WTC11 (cell line): ENCODE measurements around the gene CREB1. TPM values are rescaled to one million over a fixed set of nuclear protein-coding genes. Genes with fewer than 3 reads are reported as not detected.
A peak's percentile ranks its signal among the peaks of the same experiment; 100 is the strongest.

Source experiments
- ATAC-seq: fragments of 200-7000 bp; cut with Tn5 transposase; 2 replicates; pipeline ENCODE4 v1.10.0; 2021; ENCODE audit warnings: mild to moderate bottlenecking, moderate library complexity
- CTCF ChIA-PET: fragments of 300-600 bp; sonication (Branson Sonifier 250); formaldehyde crosslinking; loops from one replicate; lab custom pipeline; 2021; ENCODE audit warnings: antibody characterized with exemption; lab: Charles Lee
- POLR2A ChIA-PET: fragments of 350-600 bp; sonication (Branson Sonifier 250); formaldehyde crosslinking; loops from one replicate; lab custom pipeline; 2021; ENCODE audit warnings: antibody characterized with exemption; lab: Charles Lee
- DNase-seq: peaks from one replicate; pipeline ENCODE4 v3.0.0; 2021; ENCODE audit warnings: low spot score
- H3K27ac Mint-ChIP-seq: 2 replicates; pipeline ENCODE4 v1.8.0; 2021; ENCODE audit warnings: mixed read lengths
- H3K27me3 Mint-ChIP-seq: 2 replicates; pipeline ENCODE4 v1.8.0; 2021; ENCODE audit warnings: low read depth, mild to moderate bottlenecking, moderate library complexity, mixed read lengths
- H3K36me3 Mint-ChIP-seq: 2 replicates; pipeline ENCODE4 v1.8.0; 2021; ENCODE audit warnings: mixed read lengths
- H3K4me1 Mint-ChIP-seq: 2 replicates; pipeline ENCODE4 v1.8.0; 2022; ENCODE audit warnings: mixed read lengths
- H3K4me3 Mint-ChIP-seq: 2 replicates; pipeline ENCODE4 v1.8.0; 2021; ENCODE audit warnings: mild to moderate bottlenecking, moderate library complexity, mixed read lengths
- H3K9me3 Mint-ChIP-seq: 2 replicates; pipeline ENCODE4 v1.8.0; 2021; ENCODE audit warnings: mixed read lengths
- CREM ChIP-seq: sonication (generic); formaldehyde crosslinking; IDR thresholded peaks from 2 replicates; pipeline ENCODE4 v1.8.1; 2022; ENCODE audit warnings: mild to moderate bottlenecking, missing genetic modification reagents, moderate library complexity
- FOXP1 ChIP-seq: sonication (generic); formaldehyde crosslinking; IDR thresholded peaks from 2 replicates; pipeline ENCODE4 v1.8.0; 2022; ENCODE audit warnings: missing genetic modification reagents, mild to moderate bottlenecking, moderate library complexity, borderline replicate concordance
- GTF2I ChIP-seq: fragments of 250-450 bp; sonication (Bioruptor Pico); conservative IDR thresholded peaks from 2 replicates; pipeline ENCODE4 v1.4.0; 2021; ENCODE audit warnings: mild to moderate bottlenecking
- HMGA2 ChIP-seq: fragments of 250-450 bp; sonication (Bioruptor Pico); IDR thresholded peaks from 2 replicates; pipeline ENCODE4 v1.4.0; 2021; ENCODE audit warnings: mild to moderate bottlenecking, moderate library complexity
- IRF2 ChIP-seq: sonication (generic); formaldehyde crosslinking; IDR thresholded peaks from 2 replicates; pipeline ENCODE4 v1.8.0; 2022; ENCODE audit warnings: low read depth, missing genetic modification reagents, borderline replicate concordance
- KAT7 ChIP-seq: sonication (generic); formaldehyde crosslinking; IDR thresholded peaks from 2 replicates; pipeline ENCODE4 v1.8.1; 2023; ENCODE audit warnings: missing genetic modification reagents, mild to moderate bottlenecking, borderline replicate concordance
- NFATC4 ChIP-seq: fragments of 250-450 bp; sonication (Bioruptor Pico); IDR thresholded peaks from 2 replicates; pipeline ENCODE4 v1.9.0; 2021; ENCODE audit warnings: mild to moderate bottlenecking
- NR2C2 ChIP-seq: sonication (generic); formaldehyde crosslinking; IDR thresholded peaks from 2 replicates; pipeline ENCODE4 v1.8.0; 2022; ENCODE audit warnings: mild to moderate bottlenecking, missing genetic modification reagents
- SMAD4 ChIP-seq: sonication (generic); formaldehyde crosslinking; IDR thresholded peaks from 2 replicates; pipeline ENCODE4 v1.8.0; 2022; ENCODE audit warnings: mild to moderate bottlenecking, missing genetic modification reagents
- SOX15 ChIP-seq: fragments of 250-450 bp; sonication (Bioruptor Pico); IDR thresholded peaks from 2 replicates; pipeline ENCODE4 v1.9.0; 2021; ENCODE audit warnings: mild to moderate bottlenecking
- TEAD4 ChIP-seq: sonication (generic); formaldehyde crosslinking; IDR thresholded peaks from 2 replicates; pipeline ENCODE4 v1.8.0; 2022; ENCODE audit warnings: mild to moderate bottlenecking, missing genetic modification reagents
- ZBTB21 ChIP-seq: sonication (generic); formaldehyde crosslinking; IDR thresholded peaks from 2 replicates; pipeline ENCODE4 v1.8.1; 2023; ENCODE audit warnings: mild to moderate bottlenecking, missing genetic modification reagents, borderline replicate concordance
- ZNF317 ChIP-seq: sonication (generic); formaldehyde crosslinking; IDR thresholded peaks from 2 replicates; pipeline ENCODE4 v1.8.1; 2023; ENCODE audit warnings: low read depth, mild to moderate bottlenecking, moderate library complexity, missing genetic modification reagents, borderline replicate concordance
- ZNF423 ChIP-seq: fragments of 250-450 bp; sonication (Bioruptor Pico); IDR thresholded peaks from 2 replicates; pipeline ENCODE4 v2.1.2; 2022; ENCODE audit warnings: mild to moderate bottlenecking, moderate library complexity
- ZNF671 ChIP-seq: fragments of 250-450 bp; sonication (Bioruptor Pico); IDR thresholded peaks from 2 replicates; pipeline ENCODE4 v1.8.0; 2021; ENCODE audit warnings: mild to moderate bottlenecking
- total RNA-seq: library from RNA; stranded (reverse); gene quantifications from 3 replicates; pipeline ENCODE4 v1.2.3, GENCODE V29; 2021
- TF ChIP-seq, protein P1 (sequence below): fragments of 250-450 bp; sonication (Bioruptor Pico); IDR thresholded peaks from 2 replicates; pipeline ENCODE4 v1.9.0; 2021; ENCODE audit warnings: mild to moderate bottlenecking
- TF ChIP-seq, protein P2 (sequence below): fragments of 250-450 bp; sonication (Bioruptor Pico); IDR thresholded peaks from 2 replicates; pipeline ENCODE4 v1.8.0; 2021; ENCODE audit warnings: mild to moderate bottlenecking
- TF ChIP-seq, protein P3 (sequence below): sonication (generic); formaldehyde crosslinking; IDR thresholded peaks from 2 replicates; pipeline ENCODE4 v1.8.0; 2023; ENCODE audit warnings: mild to moderate bottlenecking, missing genetic modification reagents
- TF ChIP-seq, protein P4 (sequence below): sonication (generic); formaldehyde crosslinking; IDR thresholded peaks from 2 replicates; pipeline ENCODE4 v1.8.0; 2022; ENCODE audit warnings: mild to moderate bottlenecking, missing genetic modification reagents
- TF ChIP-seq, protein P5 (sequence below): sonication (generic); formaldehyde crosslinking; IDR thresholded peaks from 2 replicates; pipeline ENCODE4 v1.8.1; 2023; ENCODE audit warnings: mild to moderate bottlenecking, missing genetic modification reagents
- TF ChIP-seq, protein P6 (sequence below): sonication (generic); formaldehyde crosslinking; IDR thresholded peaks from 2 replicates; pipeline ENCODE4 v1.8.0; 2022; ENCODE audit warnings: mild to moderate bottlenecking, missing genetic modification reagents
- TF ChIP-seq, protein P7 (sequence below): fragments of 250-450 bp; sonication (Bioruptor Pico); conservative IDR thresholded peaks from 2 replicates; pipeline ENCODE4 v1.9.0; 2021; ENCODE audit warnings: mild to moderate bottlenecking
- TF ChIP-seq, protein P8 (sequence below): sonication (generic); formaldehyde crosslinking; IDR thresholded peaks from 2 replicates; pipeline ENCODE4 v1.8.1; 2023; ENCODE audit warnings: mild to moderate bottlenecking, missing genetic modification reagents, moderate library complexity

The CREB1 gene
- total RNA-seq, 1 experiment from 2014 or later: 97.7 TPM

DNA sequence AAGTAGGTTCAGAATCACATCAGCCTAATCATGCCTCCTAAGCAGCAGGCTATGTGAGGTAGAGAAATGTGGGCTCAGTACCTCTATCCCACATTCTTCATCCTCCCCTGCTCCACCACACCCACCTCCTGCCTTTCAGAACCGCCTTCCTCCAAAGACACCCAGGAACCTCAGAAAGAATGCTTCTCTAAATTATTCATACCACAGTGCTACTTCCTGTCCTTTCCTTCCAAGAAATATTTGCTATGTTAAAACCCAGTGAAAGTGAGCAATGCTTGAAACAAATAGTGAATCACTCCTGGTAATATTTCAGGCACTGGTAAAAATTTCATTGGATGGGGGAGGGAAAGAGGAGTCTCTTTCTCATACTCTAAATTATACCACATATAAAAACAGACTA, 24.0 kb upstream of the CREB1 start:
- peaks cover 39% of the 10 kb centered on the region for H3K4me1 Mint-ChIP-seq
- ChIA-PET POLR2A (interaction anchor here (1.2 kb wide), 1 partner anchor 24 kb away, joined by 3 read pairs; the partner anchor contains the start of gene CREB1), CTCF (interaction anchor here (1.4 to 1.6 kb wide), 2 partner anchors 33 to 535 kb away, joined by 4 read pairs; no protein-coding TSS in a partner anchor)
- no peaks in the 10 kb centered on the region for H3K36me3 Mint-ChIP-seq
- DNase-seq (no peak), ATAC-seq (peak; percentile 74)
- TF ChIP-seq, protein P1, sequence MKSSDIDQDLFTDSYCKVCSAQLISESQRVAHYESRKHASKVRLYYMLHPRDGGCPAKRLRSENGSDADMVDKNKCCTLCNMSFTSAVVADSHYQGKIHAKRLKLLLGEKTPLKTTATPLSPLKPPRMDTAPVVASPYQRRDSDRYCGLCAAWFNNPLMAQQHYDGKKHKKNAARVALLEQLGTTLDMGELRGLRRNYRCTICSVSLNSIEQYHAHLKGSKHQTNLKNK (CRISPR knock-in tag): no peak
- TF ChIP-seq GTF2I (CRISPR knock-in tag): no peak
- TF ChIP-seq ZNF423: no peak
- TF ChIP-seq CREM: no peak
- TF ChIP-seq ZBTB21 (CRISPR knock-in tag): no peak
- TF ChIP-seq ZNF671 (CRISPR knock-in tag): no peak
- no peak for TF ChIP-seq SMAD4 (CRISPR knock-in tag)
- TF ChIP-seq, protein P2, sequence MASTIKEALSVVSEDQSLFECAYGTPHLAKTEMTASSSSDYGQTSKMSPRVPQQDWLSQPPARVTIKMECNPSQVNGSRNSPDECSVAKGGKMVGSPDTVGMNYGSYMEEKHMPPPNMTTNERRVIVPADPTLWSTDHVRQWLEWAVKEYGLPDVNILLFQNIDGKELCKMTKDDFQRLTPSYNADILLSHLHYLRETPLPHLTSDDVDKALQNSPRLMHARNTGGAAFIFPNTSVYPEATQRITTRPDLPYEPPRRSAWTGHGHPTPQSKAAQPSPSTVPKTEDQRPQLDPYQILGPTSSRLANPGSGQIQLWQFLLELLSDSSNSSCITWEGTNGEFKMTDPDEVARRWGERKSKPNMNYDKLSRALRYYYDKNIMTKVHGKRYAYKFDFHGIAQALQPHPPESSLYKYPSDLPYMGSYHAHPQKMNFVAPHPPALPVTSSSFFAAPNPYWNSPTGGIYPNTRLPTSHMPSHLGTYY (CRISPR knock-in tag): no peak
- TF ChIP-seq, protein P3, sequence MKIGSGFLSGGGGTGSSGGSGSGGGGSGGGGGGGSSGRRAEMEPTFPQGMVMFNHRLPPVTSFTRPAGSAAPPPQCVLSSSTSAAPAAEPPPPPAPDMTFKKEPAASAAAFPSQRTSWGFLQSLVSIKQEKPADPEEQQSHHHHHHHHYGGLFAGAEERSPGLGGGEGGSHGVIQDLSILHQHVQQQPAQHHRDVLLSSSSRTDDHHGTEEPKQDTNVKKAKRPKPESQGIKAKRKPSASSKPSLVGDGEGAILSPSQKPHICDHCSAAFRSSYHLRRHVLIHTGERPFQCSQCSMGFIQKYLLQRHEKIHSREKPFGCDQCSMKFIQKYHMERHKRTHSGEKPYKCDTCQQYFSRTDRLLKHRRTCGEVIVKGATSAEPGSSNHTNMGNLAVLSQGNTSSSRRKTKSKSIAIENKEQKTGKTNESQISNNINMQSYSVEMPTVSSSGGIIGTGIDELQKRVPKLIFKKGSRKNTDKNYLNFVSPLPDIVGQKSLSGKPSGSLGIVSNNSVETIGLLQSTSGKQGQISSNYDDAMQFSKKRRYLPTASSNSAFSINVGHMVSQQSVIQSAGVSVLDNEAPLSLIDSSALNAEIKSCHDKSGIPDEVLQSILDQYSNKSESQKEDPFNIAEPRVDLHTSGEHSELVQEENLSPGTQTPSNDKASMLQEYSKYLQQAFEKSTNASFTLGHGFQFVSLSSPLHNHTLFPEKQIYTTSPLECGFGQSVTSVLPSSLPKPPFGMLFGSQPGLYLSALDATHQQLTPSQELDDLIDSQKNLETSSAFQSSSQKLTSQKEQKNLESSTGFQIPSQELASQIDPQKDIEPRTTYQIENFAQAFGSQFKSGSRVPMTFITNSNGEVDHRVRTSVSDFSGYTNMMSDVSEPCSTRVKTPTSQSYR (CRISPR knock-in tag): no peak
- no peak for TF ChIP-seq SOX15 (CRISPR knock-in tag)
- TF ChIP-seq ZNF317 (CRISPR knock-in tag): no peak
- TF ChIP-seq, protein P4, sequence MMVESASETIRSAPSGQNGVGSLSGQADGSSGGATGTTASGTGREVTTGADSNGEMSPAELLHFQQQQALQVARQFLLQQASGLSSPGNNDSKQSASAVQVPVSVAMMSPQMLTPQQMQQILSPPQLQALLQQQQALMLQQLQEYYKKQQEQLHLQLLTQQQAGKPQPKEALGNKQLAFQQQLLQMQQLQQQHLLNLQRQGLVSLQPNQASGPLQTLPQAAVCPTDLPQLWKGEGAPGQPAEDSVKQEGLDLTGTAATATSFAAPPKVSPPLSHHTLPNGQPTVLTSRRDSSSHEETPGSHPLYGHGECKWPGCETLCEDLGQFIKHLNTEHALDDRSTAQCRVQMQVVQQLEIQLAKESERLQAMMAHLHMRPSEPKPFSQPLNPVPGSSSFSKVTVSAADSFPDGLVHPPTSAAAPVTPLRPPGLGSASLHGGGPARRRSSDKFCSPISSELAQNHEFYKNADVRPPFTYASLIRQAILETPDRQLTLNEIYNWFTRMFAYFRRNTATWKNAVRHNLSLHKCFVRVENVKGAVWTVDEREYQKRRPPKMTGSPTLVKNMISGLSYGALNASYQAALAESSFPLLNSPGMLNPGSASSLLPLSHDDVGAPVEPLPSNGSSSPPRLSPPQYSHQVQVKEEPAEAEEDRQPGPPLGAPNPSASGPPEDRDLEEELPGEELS: no peak
- TF ChIP-seq NFATC4 (CRISPR knock-in tag): no peak
- TF ChIP-seq IRF2 (CRISPR knock-in tag): no peak
- H3K27me3 Mint-ChIP-seq: peaks cover 3% of the 10 kb centered on the region; the same call in 1 of the 2 replicates
- H3K27ac Mint-ChIP-seq: no peak overlapping the region
- H3K4me3 Mint-ChIP-seq: no peak overlapping the region
- H3K9me3 Mint-ChIP-seq: peaks cover 10% of the 10 kb centered on the region

DNA sequence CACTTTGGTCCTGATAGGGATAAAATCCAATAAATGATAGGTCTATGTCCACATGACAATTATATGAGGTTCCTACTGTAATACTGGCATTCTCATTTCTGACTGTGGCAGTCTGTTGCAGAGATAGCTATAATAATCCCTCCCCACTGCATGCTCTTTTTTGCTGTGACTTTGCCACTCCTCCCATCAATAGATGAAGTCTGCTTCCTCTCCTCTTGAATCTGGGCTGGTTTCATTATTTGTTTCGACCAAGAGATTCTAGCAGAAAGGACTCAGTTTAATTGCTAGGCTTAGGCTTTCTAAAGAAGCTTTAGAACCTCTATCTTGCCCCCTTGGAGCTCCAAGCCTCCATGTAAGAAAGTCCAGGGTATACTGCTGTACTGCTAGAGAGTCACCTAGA, 23.3 kb upstream of the CREB1 start:
- H3K36me3 Mint-ChIP-seq: no peaks in the 10 kb centered on the region
- H3K4me1 Mint-ChIP-seq: peaks cover 39% of the 10 kb centered on the region
- ATAC-seq: no peak
- no peak overlapping the region for H3K4me3 Mint-ChIP-seq
- peaks cover 10% of the 10 kb centered on the region for H3K9me3 Mint-ChIP-seq
- ChIA-PET POLR2A (no interaction called here), CTCF (no interaction called here)
- no peak overlapping the region for H3K27ac Mint-ChIP-seq
- H3K27me3 Mint-ChIP-seq: peaks cover 3% of the 10 kb centered on the region; the same call in 1 of the 2 replicates
- no peak for DNase-seq
- no peak for TF ChIP-seq NR2C2 (CRISPR knock-in tag)
- TF ChIP-seq FOXP1: no peak
- TF ChIP-seq, protein P5, sequence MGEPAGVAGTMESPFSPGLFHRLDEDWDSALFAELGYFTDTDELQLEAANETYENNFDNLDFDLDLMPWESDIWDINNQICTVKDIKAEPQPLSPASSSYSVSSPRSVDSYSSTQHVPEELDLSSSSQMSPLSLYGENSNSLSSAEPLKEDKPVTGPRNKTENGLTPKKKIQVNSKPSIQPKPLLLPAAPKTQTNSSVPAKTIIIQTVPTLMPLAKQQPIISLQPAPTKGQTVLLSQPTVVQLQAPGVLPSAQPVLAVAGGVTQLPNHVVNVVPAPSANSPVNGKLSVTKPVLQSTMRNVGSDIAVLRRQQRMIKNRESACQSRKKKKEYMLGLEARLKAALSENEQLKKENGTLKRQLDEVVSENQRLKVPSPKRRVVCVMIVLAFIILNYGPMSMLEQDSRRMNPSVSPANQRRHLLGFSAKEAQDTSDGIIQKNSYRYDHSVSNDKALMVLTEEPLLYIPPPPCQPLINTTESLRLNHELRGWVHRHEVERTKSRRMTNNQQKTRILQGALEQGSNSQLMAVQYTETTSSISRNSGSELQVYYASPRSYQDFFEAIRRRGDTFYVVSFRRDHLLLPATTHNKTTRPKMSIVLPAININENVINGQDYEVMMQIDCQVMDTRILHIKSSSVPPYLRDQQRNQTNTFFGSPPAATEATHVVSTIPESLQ: no peak
- TF ChIP-seq KAT7: no peak
- TF ChIP-seq HMGA2 (CRISPR knock-in tag): no peak
- TF ChIP-seq, protein P6, sequence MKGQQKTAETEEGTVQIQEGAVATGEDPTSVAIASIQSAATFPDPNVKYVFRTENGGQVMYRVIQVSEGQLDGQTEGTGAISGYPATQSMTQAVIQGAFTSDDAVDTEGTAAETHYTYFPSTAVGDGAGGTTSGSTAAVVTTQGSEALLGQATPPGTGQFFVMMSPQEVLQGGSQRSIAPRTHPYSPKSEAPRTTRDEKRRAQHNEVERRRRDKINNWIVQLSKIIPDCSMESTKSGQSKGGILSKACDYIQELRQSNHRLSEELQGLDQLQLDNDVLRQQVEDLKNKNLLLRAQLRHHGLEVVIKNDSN: no peak
- no peak for TF ChIP-seq TEAD4 (CRISPR knock-in tag)
- TF ChIP-seq, protein P7, sequence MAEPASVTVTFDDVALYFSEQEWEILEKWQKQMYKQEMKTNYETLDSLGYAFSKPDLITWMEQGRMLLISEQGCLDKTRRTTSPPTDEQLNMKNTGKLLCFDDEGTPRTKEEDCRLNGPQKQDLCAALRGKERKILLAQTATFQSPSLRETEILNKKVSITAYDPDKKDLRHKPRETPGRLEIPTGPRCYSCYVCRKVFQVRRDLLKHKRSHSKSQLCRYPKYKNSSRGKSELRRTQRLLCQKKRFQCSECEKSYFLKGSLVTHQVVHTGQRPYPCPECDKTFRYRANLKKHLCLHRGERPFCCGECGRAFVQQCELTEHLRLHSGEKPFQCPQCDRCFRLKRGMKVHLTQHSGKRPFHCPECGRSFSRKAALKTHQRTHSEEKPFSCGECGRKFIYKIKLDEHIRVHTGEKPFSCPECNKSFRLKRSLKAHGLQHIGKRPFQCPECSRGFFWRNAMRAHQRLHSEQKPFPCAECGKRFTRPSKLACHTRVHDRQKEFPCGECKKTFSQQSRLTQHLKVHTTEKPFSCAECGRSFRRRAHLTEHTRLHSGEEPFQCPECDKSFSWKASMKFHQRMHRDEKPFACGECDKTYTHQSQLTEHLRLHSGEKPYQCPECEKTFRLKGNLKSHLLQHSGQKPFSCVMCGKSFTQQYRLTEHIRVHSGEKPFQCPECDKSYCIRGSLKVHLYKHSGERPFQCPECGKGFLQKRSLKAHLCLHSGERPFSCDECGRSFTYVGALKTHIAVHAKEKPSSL: no peak
- TF ChIP-seq, protein P8, sequence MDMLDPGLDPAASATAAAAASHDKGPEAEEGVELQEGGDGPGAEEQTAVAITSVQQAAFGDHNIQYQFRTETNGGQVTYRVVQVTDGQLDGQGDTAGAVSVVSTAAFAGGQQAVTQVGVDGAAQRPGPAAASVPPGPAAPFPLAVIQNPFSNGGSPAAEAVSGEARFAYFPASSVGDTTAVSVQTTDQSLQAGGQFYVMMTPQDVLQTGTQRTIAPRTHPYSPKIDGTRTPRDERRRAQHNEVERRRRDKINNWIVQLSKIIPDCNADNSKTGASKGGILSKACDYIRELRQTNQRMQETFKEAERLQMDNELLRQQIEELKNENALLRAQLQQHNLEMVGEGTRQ (CRISPR knock-in tag): no peak
